D721Med (cell line): ENCODE results near the gene MIEF1.

Source experiments
- DNase-seq: peaks from one replicate; pipeline ENCODE4 v3.0.0; 2011; ENCODE audit warnings: low spot score; ENCODE audit not compliant: insufficient read length
- FAIRE-seq: peaks from 2 replicates; lab custom pipeline; 2011; peaks lifted over from hg19 to GRCh38; lab: Jason Lieb, UNC
- CTCF ChIP-seq: IDR thresholded peaks from 2 replicates; pipeline ENCODE4 v1.5.1; 2012; ENCODE audit warnings: mild to moderate bottlenecking, control low read depth; ENCODE audit not compliant: insufficient read depth; ENCODE audit errors: missing control alignments

MIEF1 gene

GRCh38 chr22:39466228-39467006, 35.7 kb upstream of the MIEF1 start:
- TF ChIP-seq CTCF: no peak
- DNase-seq (no peak), FAIRE-seq (no peak)

GRCh38 chr22:39467390-39467895, 34.6 kb upstream of the MIEF1 start:
- TF ChIP-seq CTCF: no peak
- no peak for DNase-seq
- no peak for FAIRE-seq

- no peak for TF ChIP-seq CTCF
- DNase-seq (no peak), FAIRE-seq (no peak)
These were observed 33.4 kb upstream of the MIEF1 start for GRCh38 chr22:39468487-39469325.

- no peak for TF ChIP-seq CTCF
- no peak for FAIRE-seq
- no peak for DNase-seq
These were observed 32.8 kb upstream of the MIEF1 start for GRCh38 chr22:39469326-39469680.

GRCh38 chr22:39469681-39470450, 32.2 kb upstream of the MIEF1 start:
- FAIRE-seq: no peak
- no peak for TF ChIP-seq CTCF
- no peak for DNase-seq

GRCh38 chr22:39470451-39471291, 31.4 kb upstream of the MIEF1 start:
- no peak for TF ChIP-seq CTCF
- no peak for DNase-seq
- FAIRE-seq: no peak
